PFSK-1 (cell line): ENCODE data around the gene C17orf75.

ENCODE experiments used
- FOXP2 ChIP-seq: optimal IDR thresholded peaks from 2 replicates; pipeline ENCODE3; 2011; ENCODE audit warnings: borderline replicate concordance, control low read depth, inconsistent platforms; ENCODE audit not compliant: insufficient read depth; ENCODE audit errors: extremely low read length, extremely low read depth
- POLR2AphosphoS5 ChIP-seq: IDR thresholded peaks from 2 replicates; pipeline ENCODE4 v1.6.1; 2012; ENCODE audit warnings: low read depth, mild to moderate bottlenecking, control low read depth, low read length, moderate library complexity
- SIN3A ChIP-seq: IDR thresholded peaks from 2 replicates; pipeline ENCODE4 v1.6.1; 2012; ENCODE audit warnings: mild to moderate bottlenecking, low read length, moderate library complexity, borderline replicate concordance; ENCODE audit not compliant: insufficient read depth
- TAF1 ChIP-seq: IDR thresholded peaks from 2 replicates; pipeline ENCODE4 v1.6.1; 2012; ENCODE audit warnings: low read length, control low read depth, borderline replicate concordance; ENCODE audit not compliant: insufficient read depth
- TF ChIP-seq, protein P1 (sequence below), 2 experiments: IDR thresholded peaks; 2 replicates each; pipeline versions ENCODE4 v1.6.1 to v1.8.0; 2011 to 2012; ENCODE audit warnings: low read depth in 2 of 2, low read length in 2 of 2, control low read depth in 1 of 2, inconsistent platforms in 1 of 2, mild to moderate bottlenecking in 1 of 2, moderate library complexity in 1 of 2; ENCODE audit not compliant: insufficient read depth in 1 of 2

Gene C17orf75

DNA sequence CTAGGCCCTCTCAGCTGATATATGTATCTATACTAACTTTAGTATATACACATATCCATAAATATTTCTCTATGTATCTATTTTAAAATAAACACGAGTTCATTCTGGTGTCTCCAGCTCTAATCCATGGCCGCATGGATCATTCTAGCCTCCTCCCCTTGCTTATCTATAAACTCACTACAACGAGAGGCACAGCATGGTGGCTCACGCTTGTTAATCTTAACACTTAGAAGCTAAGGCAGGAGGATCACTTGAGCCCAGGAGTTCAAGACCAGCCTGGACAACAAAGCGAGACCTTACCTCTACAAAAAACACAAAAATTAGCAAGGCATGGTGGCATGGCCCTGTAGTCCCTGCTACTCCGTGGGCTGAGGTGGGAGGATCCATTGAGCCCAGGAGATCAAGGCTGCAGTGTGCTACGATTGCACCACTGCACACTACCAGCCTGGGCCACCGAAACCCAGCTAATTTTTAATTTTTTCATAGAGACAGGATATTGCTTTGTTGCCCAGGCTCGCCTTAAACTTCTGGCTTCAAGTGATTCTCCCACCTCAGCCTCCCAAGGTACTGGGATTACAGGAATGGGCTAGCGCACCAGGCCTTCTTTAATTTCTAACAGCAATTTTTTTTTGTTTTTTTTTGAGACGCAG, 4.1 kb upstream of the C17orf75 start:
- TF ChIP-seq SIN3A = no peak
- no peak for TF ChIP-seq TAF1
- no peak for TF ChIP-seq POLR2AphosphoS5
- TF ChIP-seq, protein P1, sequence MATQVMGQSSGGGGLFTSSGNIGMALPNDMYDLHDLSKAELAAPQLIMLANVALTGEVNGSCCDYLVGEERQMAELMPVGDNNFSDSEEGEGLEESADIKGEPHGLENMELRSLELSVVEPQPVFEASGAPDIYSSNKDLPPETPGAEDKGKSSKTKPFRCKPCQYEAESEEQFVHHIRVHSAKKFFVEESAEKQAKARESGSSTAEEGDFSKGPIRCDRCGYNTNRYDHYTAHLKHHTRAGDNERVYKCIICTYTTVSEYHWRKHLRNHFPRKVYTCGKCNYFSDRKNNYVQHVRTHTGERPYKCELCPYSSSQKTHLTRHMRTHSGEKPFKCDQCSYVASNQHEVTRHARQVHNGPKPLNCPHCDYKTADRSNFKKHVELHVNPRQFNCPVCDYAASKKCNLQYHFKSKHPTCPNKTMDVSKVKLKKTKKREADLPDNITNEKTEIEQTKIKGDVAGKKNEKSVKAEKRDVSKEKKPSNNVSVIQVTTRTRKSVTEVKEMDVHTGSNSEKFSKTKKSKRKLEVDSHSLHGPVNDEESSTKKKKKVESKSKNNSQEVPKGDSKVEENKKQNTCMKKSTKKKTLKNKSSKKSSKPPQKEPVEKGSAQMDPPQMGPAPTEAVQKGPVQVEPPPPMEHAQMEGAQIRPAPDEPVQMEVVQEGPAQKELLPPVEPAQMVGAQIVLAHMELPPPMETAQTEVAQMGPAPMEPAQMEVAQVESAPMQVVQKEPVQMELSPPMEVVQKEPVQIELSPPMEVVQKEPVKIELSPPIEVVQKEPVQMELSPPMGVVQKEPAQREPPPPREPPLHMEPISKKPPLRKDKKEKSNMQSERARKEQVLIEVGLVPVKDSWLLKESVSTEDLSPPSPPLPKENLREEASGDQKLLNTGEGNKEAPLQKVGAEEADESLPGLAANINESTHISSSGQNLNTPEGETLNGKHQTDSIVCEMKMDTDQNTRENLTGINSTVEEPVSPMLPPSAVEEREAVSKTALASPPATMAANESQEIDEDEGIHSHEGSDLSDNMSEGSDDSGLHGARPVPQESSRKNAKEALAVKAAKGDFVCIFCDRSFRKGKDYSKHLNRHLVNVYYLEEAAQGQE (IDR thresholded peaks at IDR 0.05; ENCODE audit: insufficient read depth in 1 of 2, low read depth in 2 of 2, low read length in 2 of 2) = no peak
- TF ChIP-seq FOXP2 = no peak

DNA sequence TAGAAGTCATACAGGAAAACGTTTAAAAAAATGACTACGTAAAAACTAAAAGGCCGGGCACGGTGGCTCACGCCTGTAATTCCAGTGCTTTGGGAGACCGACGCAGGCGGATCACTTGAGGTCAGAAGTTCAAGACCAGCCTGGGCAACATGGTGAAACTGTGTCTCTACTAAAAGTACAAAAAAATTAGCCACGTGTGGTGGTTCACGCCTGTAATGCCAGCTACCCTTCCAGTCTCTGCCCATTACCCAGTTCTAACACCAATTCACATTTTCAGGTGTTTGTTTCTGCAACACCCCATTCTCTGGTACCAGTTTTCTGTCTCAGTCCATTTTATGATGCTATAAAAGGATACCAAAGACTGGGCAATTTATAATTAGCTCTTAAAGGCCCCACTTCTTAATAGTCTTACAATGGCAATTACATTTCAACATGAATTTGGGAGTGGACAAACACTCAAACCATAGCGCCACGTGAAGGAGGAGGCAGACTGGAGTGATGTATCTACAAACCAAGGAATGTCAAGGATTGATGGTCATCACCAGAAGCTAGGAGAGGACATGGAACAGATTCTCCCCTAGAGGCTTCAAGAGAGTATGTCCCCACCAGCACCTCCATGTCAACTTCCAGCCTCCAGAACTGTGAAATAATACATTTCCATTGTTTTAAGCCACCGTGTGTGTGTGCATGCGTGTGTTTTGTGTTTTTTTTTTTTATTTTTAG, 791 bp upstream of the C17orf75 start:
- no peak for TF ChIP-seq FOXP2

DNA sequence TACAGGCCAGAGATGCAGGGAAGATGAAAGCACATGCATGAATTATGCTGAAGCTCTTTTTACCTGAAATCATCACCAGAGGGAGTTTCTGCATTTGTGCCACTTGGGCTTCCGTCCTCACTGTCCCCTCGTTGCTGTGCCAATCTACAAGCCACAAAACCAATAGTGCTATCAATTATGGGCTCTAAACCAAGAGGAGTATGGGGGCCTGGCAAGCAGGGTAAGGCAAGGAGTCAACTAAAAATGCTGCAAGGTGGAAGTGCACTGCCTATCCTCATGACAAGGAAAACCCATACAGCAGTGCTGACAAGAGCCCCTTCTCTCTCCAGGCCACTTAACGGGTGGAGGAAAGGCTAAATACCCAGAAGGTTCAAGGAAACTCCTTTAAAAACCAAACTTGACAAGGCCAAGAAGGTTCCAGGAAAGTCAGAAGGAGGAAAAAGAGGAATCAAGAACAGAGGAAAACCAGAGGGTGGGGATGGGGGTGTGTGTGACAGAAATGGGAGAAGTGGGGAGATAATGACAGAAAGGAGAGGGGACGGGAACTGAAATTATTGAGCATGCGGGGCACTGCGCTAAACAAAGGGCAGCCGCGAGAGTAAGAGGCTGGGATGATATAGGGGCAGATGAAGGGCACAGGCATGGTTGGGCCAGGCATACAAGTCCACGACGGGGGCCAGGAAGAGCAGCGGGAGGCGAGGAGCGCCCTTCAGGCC, 674 bp downstream of the C17orf75 start:
- TF ChIP-seq POLR2AphosphoS5 = no peak
- TF ChIP-seq, protein P1 (IDR thresholded peaks at IDR 0.05; ENCODE audit: insufficient read depth in 1 of 2, low read depth in 2 of 2, low read length in 2 of 2) = no peak

DNA sequence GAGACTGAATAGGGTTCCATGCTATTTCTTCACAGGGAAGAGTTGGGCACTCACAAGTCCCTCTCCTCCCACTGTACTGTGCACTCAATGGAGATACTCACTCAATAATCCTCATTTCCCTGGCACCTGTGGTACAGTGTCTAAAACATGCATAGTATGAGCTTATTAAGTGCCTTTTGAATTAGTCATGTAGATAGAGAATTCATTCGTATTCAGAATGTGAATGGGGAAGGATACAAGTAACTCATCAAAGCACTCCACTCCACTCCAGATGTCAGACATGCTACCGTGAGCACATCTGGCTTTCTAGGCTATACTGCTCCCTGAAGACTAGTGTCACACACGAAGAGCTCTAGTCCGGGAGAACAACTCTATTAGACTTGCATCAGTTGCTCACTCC, 6.3 kb downstream of the C17orf75 start:
- TF ChIP-seq, protein P1 (IDR thresholded peaks at IDR 0.05; ENCODE audit: insufficient read depth in 1 of 2, low read depth in 2 of 2, low read length in 2 of 2) = no peak
- TF ChIP-seq FOXP2 (no peak), POLR2AphosphoS5 (no peak), TAF1 (no peak), SIN3A (no peak)

DNA sequence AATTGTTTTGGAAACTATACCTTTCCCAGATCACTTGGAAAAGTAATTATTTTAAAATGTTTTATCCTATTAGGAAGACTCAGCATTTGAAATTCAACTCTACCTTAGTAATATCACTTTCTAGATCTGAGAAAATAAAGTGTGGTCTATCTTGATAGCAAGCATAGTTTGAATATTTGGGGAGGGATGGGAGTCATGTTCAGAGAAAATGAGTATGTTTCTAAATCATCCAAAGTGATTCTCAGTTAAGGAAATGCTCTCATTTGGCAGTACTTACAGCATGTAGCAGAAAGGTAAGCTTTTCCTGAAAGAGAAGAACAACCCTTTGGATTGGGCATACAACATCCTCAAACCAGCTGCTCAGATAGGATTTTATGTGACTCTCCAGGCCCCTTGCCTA, 6.9 kb downstream of the C17orf75 start:
- no peak for TF ChIP-seq SIN3A
- TF ChIP-seq FOXP2 = no peak

DNA sequence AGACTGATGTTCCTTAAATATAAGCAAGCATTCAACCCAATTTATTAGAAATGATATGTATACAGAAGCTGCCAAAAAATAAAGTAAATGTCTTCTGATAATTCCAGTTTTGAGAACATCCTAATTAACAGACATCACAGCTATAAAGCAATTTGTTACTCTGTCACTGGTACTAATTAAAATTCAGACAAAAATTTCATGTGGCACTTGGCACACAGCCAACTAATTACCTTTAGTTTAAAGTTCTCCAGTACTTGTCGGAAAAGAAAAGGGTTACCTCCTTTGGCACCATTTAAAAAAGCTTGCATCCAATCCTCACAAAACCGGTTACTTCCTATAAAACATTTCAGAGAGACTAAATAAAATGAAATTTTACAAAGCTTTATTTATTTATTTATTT, 8.8 kb downstream of the C17orf75 start:
- TF ChIP-seq POLR2AphosphoS5 = no peak
- TF ChIP-seq, protein P1 (IDR thresholded peaks at IDR 0.05; ENCODE audit: insufficient read depth in 1 of 2, low read depth in 2 of 2, low read length in 2 of 2) = no peak
